Astrocyte (in vitro differentiated cells and primary cell): ENCODE measurements around the gene PLA2G6. TPM values are rescaled to one million over a fixed set of nuclear protein-coding genes. Genes with fewer than 3 reads are reported as not detected.

ENCODE experiments used
- DNase-seq: peaks from one replicate; pipeline ENCODE4 v3.0.0-alpha.2; 2010; ENCODE audit warnings: low read depth
- FAIRE-seq: peaks from 2 replicates; lab custom pipeline; 2011; peaks lifted over from hg19 to GRCh38; lab: Jason Lieb, UNC
- H2AFZ ChIP-seq: 2 replicates; pipeline ENCODE4 v1.6.0; 2012; ENCODE audit warnings: low read depth, low read length, inconsistent platforms
- H3K27ac ChIP-seq: 2 replicates; pipeline ENCODE4 v1.5.1; 2011; ENCODE audit warnings: low read depth, low read length, inconsistent platforms
- H3K27me3 ChIP-seq: 2 replicates; pipeline ENCODE4 v1.6.0; 2011; ENCODE audit warnings: low read length, inconsistent platforms; ENCODE audit not compliant: insufficient read depth
- H3K36me3 ChIP-seq: 2 replicates; pipeline ENCODE4 v1.5.1; 2011; ENCODE audit warnings: low read length, inconsistent platforms; ENCODE audit not compliant: insufficient read depth
- H3K4me1 ChIP-seq: 2 replicates; pipeline ENCODE4 v1.5.1; 2011; ENCODE audit warnings: low read length, inconsistent platforms; ENCODE audit not compliant: insufficient read depth
- H3K4me2 ChIP-seq: 2 replicates; pipeline ENCODE4 v1.6.0; 2012; ENCODE audit warnings: low read length, inconsistent platforms
- H3K4me3 ChIP-seq: 2 replicates; pipeline ENCODE4 v1.5.1; 2011; ENCODE audit warnings: low read depth, mild to moderate bottlenecking, low read length, inconsistent platforms; ENCODE audit not compliant: insufficient read depth
- H3K79me2 ChIP-seq: 2 replicates; pipeline ENCODE4 v1.6.0; 2012; ENCODE audit warnings: mild to moderate bottlenecking, low read length, inconsistent platforms; ENCODE audit not compliant: insufficient read depth
- H3K9ac ChIP-seq: 2 replicates; pipeline ENCODE4 v1.6.0; 2012; ENCODE audit warnings: mild to moderate bottlenecking, low read length, inconsistent platforms
- H3K9me3 ChIP-seq: 2 replicates; pipeline ENCODE4 v1.5.1; 2012; ENCODE audit warnings: low read depth, mild to moderate bottlenecking, low read length, inconsistent platforms; ENCODE audit not compliant: insufficient read depth
- H4K20me1 ChIP-seq: 2 replicates; pipeline ENCODE4 v1.6.0; 2012; ENCODE audit warnings: low read length, inconsistent platforms; ENCODE audit not compliant: insufficient read depth
- H3K27ac Mint-ChIP-seq: one replicate; pipeline ENCODE4 v1.8.0; 2021; ENCODE audit warnings: mild to moderate bottlenecking, mixed read lengths; ENCODE audit not compliant: unreplicated experiment
- H3K27me3 Mint-ChIP-seq: one replicate; pipeline ENCODE4 v1.8.0; 2021; ENCODE audit warnings: low read depth, mixed read lengths; ENCODE audit not compliant: unreplicated experiment
- H3K36me3 Mint-ChIP-seq: one replicate; pipeline ENCODE4 v1.8.0; 2021; ENCODE audit warnings: low read depth, mixed read lengths; ENCODE audit not compliant: unreplicated experiment
- H3K4me1 Mint-ChIP-seq: one replicate; pipeline ENCODE4 v1.8.0; 2021; ENCODE audit warnings: low read depth, mixed read lengths; ENCODE audit not compliant: unreplicated experiment
- H3K4me3 Mint-ChIP-seq: one replicate; pipeline ENCODE4 v1.8.0; 2021; ENCODE audit warnings: mild to moderate bottlenecking, moderate library complexity, mixed read lengths; ENCODE audit not compliant: unreplicated experiment
- H3K9me3 Mint-ChIP-seq: one replicate; pipeline ENCODE4 v1.8.0; 2021; ENCODE audit warnings: mild to moderate bottlenecking, mixed read lengths; ENCODE audit not compliant: unreplicated experiment
- EZH2 ChIP-seq: IDR thresholded peaks from 2 replicates; pipeline ENCODE4 v1.6.1; 2012; ENCODE audit warnings: mild to moderate bottlenecking, low read length, inconsistent platforms; ENCODE audit not compliant: insufficient read depth
- total RNA-seq: library from RNA; stranded (reverse); gene quantifications from 2 replicates; pipeline ENCODE4 v1.2.1, GENCODE V29; 2021
- TF ChIP-seq, protein P1 (sequence below): IDR thresholded peaks from 2 replicates; pipeline ENCODE4 v1.5.1; 2011; ENCODE audit warnings: low read depth, mild to moderate bottlenecking, inconsistent platforms, low read length, moderate library complexity; ENCODE audit not compliant: insufficient read depth

Gene PLA2G6
- total RNA-seq, 1 donor from 2014 or later: 10.0 TPM

DNA sequence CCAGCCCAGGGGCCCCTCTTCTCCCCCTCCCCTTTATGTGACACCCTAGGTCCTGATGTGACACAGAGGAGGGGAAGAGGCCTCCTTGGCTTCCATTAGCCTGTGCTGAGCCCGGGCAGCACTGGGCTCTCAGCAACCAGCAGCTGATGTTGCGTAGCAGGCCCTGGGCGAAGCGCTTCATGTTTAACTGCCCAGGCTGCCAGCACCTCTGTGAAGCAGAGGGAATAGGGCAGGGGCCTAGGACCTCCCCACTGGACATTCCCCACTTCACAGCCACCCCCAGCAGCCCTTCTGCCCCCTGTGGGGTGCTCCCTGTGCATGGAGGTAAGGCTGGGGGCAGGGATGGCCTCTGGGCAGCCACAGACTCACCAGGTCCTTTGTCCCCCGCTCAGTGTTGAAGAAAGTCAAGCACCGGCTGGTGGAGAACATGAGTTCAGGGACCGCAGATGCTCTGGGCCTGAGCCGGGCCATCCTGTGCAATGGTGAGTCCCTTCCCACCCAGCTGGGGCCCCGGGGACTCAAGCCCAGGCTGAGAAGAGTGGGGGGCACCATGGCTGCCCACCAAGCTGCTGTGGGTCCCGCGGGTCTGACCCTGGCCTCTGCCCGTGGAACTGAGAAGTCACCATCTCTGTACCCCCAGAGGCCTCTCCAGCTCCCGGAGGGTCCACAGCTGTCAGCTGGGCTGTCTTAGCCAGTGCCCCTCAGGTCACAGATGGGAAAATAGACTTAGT, 112.8 kb downstream of the PLA2G6 start:
- no peaks in the 10 kb centered on the region for H3K4me1 Mint-ChIP-seq
- H3K9me3 Mint-ChIP-seq: no peaks in the 10 kb centered on the region
- no peak for TF ChIP-seq EZH2
- TF ChIP-seq, protein P1, sequence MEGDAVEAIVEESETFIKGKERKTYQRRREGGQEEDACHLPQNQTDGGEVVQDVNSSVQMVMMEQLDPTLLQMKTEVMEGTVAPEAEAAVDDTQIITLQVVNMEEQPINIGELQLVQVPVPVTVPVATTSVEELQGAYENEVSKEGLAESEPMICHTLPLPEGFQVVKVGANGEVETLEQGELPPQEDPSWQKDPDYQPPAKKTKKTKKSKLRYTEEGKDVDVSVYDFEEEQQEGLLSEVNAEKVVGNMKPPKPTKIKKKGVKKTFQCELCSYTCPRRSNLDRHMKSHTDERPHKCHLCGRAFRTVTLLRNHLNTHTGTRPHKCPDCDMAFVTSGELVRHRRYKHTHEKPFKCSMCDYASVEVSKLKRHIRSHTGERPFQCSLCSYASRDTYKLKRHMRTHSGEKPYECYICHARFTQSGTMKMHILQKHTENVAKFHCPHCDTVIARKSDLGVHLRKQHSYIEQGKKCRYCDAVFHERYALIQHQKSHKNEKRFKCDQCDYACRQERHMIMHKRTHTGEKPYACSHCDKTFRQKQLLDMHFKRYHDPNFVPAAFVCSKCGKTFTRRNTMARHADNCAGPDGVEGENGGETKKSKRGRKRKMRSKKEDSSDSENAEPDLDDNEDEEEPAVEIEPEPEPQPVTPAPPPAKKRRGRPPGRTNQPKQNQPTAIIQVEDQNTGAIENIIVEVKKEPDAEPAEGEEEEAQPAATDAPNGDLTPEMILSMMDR: no peak
- Histone ChIP-seq H3K4me2 (no peak overlapping the region), H3K27ac (no peak overlapping the region), H3K9ac (no peak overlapping the region), H3K9me3 (no peaks in the 10 kb centered on the region), H3K79me2 (no peaks in the 10 kb centered on the region), H3K36me3 (no peaks in the 10 kb centered on the region), H3K4me1 (no peaks in the 10 kb centered on the region), H3K27me3 (no peaks in the 10 kb centered on the region), H4K20me1 (no peaks in the 10 kb centered on the region), H3K4me3 (no peak overlapping the region), H2AFZ (no peak overlapping the region)
- no peaks in the 10 kb centered on the region for H3K27me3 Mint-ChIP-seq
- H3K36me3 Mint-ChIP-seq: peaks cover 11% of the 10 kb centered on the region
- FAIRE-seq (no peak), DNase-seq (no peak)
- no peak overlapping the region for H3K27ac Mint-ChIP-seq
- H3K4me3 Mint-ChIP-seq: no peak overlapping the region

DNA sequence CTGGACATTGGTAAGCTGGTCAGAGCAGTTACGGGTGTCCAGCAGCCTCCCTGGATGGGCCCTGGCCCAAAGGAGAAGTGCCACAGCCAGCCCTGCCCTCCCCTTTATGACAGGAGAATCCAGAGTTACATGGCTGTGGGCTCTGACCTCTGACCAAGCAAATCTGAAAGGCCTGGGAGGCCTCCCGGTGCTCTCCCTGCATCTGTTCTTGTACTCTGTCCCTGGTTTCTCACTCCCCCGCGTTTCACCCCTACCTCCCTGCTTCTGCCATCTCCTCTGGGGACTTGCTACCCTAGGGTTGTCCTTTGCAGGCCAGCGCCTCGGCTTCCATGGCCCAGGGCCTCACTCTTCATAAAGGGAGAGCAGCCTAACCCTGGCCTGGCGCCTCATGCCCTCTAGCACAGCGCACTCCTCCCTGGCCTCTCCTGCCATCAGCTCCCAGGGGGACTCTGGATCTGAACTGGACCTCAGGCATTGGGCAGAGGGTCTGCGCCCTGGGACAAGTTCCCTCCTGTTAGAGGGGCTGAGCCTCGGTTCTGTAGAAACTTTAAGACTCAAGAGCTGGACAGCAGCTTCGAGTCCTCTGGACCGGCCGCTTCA, 113.8 kb downstream of the PLA2G6 start:
- no peak for TF ChIP-seq EZH2
- TF ChIP-seq, protein P1: no peak
- H3K9me3 ChIP-seq: no peaks in the 10 kb centered on the region
- Mint-ChIP-seq H3K4me3 (no peak overlapping the region), H3K27me3 (no peaks in the 10 kb centered on the region), H3K9me3 (no peaks in the 10 kb centered on the region), H3K36me3 (peaks cover 11% of the 10 kb centered on the region), H3K27ac (no peak overlapping the region), H3K4me1 (no peaks in the 10 kb centered on the region)
- H4K20me1 ChIP-seq: no peaks in the 10 kb centered on the region
- no peak overlapping the region for H3K9ac ChIP-seq
- DNase-seq: no peak
- H3K4me1 ChIP-seq: no peaks in the 10 kb centered on the region
- no peak overlapping the region for H3K4me3 ChIP-seq
- H3K36me3 ChIP-seq: no peaks in the 10 kb centered on the region
- H3K79me2 ChIP-seq: no peaks in the 10 kb centered on the region
- no peak for FAIRE-seq
- no peak overlapping the region for H3K4me2 ChIP-seq
- no peaks in the 10 kb centered on the region for H3K27me3 ChIP-seq
- H2AFZ ChIP-seq: no peak overlapping the region
- no peak overlapping the region for H3K27ac ChIP-seq

DNA sequence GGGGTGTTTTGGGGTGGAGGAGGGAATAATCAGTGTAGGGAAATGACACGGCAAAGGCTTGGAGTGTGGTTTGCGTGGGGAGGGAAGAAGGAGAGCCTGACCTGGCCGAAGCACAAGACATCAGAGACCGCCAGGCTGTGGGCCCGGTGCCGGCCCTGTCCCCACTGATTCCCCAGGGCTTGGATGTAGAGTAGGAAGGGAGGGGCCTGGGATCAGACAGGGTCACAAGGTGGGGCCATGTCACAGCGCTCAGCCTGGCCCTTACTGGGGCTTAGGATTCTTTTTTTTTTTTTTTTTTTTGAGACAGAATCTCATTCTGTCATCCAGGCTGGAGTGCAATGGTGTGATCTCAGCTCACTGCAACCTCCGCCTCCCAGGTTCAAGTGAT, 114.6 kb downstream of the PLA2G6 start:
- no peak overlapping the region for H3K27ac ChIP-seq
- no peak overlapping the region for H3K4me3 ChIP-seq
- H3K79me2 ChIP-seq: no peaks in the 10 kb centered on the region
- no peak for DNase-seq
- TF ChIP-seq EZH2: no peak
- TF ChIP-seq, protein P1: no peak
- no peak overlapping the region for H3K9ac ChIP-seq
- no peaks in the 10 kb centered on the region for H3K9me3 ChIP-seq
- Mint-ChIP-seq H3K4me3 (no peak overlapping the region), H3K27me3 (no peaks in the 10 kb centered on the region), H3K4me1 (no peaks in the 10 kb centered on the region), H3K36me3 (peaks cover 9% of the 10 kb centered on the region), H3K27ac (no peak overlapping the region), H3K9me3 (no peaks in the 10 kb centered on the region)
- no peak overlapping the region for H3K4me2 ChIP-seq
- no peak overlapping the region for H2AFZ ChIP-seq
- no peaks in the 10 kb centered on the region for H3K36me3 ChIP-seq
- H3K27me3 ChIP-seq: no peaks in the 10 kb centered on the region
- FAIRE-seq: no peak
- H4K20me1 ChIP-seq: no peaks in the 10 kb centered on the region
- no peaks in the 10 kb centered on the region for H3K4me1 ChIP-seq
